Amniotic epithelial cell (primary cell): ENCODE measurements around the gene NRSN1.
A peak's percentile ranks its signal among the peaks of the same experiment; 100 is the strongest.
"Not testable (repeated sequence)": the region's sequence is repeated elsewhere in the genome, so short reads cannot be mapped to it uniquely, and the experiment has no call there.

Experiments
- DNase-seq: peaks from one replicate; pipeline ENCODE4 v3.0.0-alpha.2; 2010; ENCODE audit warnings: low read depth

Gene NRSN1

GRCh38 chr6:24142733-24143132, 16.7 kb downstream of the NRSN1 start:
- not testable (repeated sequence) for DNase-seq

- no peak for DNase-seq
Measured at GRCh38 chr6:24145690-24146131, 19.7 kb downstream of the NRSN1 start.

GRCh38 chr6:24146871-24147270, 20.9 kb downstream of the NRSN1 start:
- DNase-seq: no peak

- no peak for DNase-seq
Measured at GRCh38 chr6:24147511-24148153, 21.6 kb downstream of the NRSN1 start.

- no peak for DNase-seq
Measured at GRCh38 chr6:24148154-24148570, 22.1 kb downstream of the NRSN1 start.

GRCh38 chr6:24148684-24149083, 22.7 kb downstream of the NRSN1 start:
- DNase-seq: no peak

- no peak for DNase-seq
Measured at GRCh38 chr6:24149296-24149695, 23.3 kb downstream of the NRSN1 start.

GRCh38 chr6:24149836-24150235, 23.8 kb downstream of the NRSN1 start:
- DNase-seq: no peak

GRCh38 chr6:24152014-24152413, 26.0 kb downstream of the NRSN1 start:
- DNase-seq: no peak

GRCh38 chr6:24154121-24154520, 28.1 kb downstream of the NRSN1 start:
- DNase-seq: peak; percentile 2

- DNase-seq: no peak
Measured at GRCh38 chr6:24157886-24158285, 31.9 kb downstream of the NRSN1 start.

GRCh38 chr6:24183584-24183983, 57.6 kb downstream of the NRSN1 start:
- no peak for DNase-seq

- DNase-seq: no peak
Measured at GRCh38 chr6:24186349-24186748, 60.3 kb downstream of the NRSN1 start.

- no peak for DNase-seq
Measured at GRCh38 chr6:24187965-24188577, 62.1 kb downstream of the NRSN1 start.

GRCh38 chr6:24188578-24189080, 62.6 kb downstream of the NRSN1 start:
- no peak for DNase-seq

- DNase-seq: no peak
Measured at GRCh38 chr6:24191346-24191745, 65.3 kb downstream of the NRSN1 start.

GRCh38 chr6:24193364-24193763, 67.3 kb downstream of the NRSN1 start:
- no peak for DNase-seq

- DNase-seq: no peak
Measured at GRCh38 chr6:24194978-24195700, 69.1 kb downstream of the NRSN1 start.

GRCh38 chr6:24195836-24196597, 70.0 kb downstream of the NRSN1 start:
- DNase-seq: no peak
